CD4-positive, alpha-beta T cell treated with Interleukin-15 for 1 hour (primary cell): ENCODE measurements around the gene CTR9.

Experiments
- DNase-seq: peaks from one replicate; pipeline ENCODE4 v3.0.0-alpha.2; 2020

Gene CTR9

GRCh38 chr11:10829139-10829538 lies 78.1 kb downstream of the CTR9 start:
- DNase-seq, result no peak
